GM12875 (cell line): Measurements from ENCODE around the gene RNF222.
"Not testable (repeated sequence)": the region's sequence is repeated elsewhere in the genome, so short reads cannot be mapped to it uniquely, and the experiment has no call there.

ENCODE experiments used
- H3K4me3 ChIP-seq: one replicate; pipeline ENCODE4 v1.5.1; 2011; ENCODE audit warnings: low read depth, low read length, control low read depth
- TF ChIP-seq, protein P1 (sequence below): IDR thresholded peaks from 2 replicates; pipeline ENCODE4 v1.5.1; 2011; ENCODE audit warnings: low read depth, mild to moderate bottlenecking, control low read depth, inconsistent platforms, low read length, moderate library complexity, borderline replicate concordance; ENCODE audit not compliant: insufficient read depth

The RNF222 gene

DNA sequence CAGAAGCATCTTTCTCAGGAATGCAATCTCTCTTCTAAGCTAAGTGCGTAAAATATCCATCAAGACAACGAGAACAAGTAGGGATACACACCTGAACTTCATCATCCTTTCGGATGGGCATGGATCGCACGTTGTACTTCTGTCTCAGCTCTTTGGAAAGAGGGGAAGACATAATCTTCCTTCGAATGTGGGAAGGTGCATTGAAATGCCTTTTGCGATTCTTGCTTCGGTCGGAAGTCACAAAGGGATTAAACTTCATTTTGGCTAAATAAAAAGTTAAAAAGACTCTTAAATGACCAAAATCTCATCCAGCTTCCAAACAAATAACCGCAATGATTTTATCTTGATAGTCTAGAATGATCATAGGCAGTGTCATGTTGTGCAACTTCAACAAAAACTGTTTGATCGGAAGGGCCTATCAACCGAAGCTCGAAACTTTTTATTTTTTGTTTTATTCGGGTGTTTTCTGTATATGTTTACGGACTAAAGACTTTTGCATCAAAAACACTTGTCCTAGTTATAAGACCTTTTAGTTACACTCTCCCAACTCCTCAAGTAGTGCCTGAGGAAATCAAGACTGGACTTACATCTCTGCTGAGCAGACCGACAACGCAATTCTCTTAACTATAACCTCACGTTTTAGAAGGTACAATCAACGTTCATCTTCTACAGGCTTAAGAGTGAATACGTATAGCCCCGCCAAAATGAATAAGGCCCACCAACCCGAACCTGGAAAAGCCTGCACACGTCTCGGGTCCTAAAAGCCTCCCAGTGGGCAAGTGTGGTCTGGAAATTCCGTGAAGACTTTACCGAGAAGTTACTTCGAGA lies 15.4 kb downstream of the RNF222 start:
- H3K4me3 ChIP-seq: peak overlapping the region; percentile 83
- TF ChIP-seq, protein P1, sequence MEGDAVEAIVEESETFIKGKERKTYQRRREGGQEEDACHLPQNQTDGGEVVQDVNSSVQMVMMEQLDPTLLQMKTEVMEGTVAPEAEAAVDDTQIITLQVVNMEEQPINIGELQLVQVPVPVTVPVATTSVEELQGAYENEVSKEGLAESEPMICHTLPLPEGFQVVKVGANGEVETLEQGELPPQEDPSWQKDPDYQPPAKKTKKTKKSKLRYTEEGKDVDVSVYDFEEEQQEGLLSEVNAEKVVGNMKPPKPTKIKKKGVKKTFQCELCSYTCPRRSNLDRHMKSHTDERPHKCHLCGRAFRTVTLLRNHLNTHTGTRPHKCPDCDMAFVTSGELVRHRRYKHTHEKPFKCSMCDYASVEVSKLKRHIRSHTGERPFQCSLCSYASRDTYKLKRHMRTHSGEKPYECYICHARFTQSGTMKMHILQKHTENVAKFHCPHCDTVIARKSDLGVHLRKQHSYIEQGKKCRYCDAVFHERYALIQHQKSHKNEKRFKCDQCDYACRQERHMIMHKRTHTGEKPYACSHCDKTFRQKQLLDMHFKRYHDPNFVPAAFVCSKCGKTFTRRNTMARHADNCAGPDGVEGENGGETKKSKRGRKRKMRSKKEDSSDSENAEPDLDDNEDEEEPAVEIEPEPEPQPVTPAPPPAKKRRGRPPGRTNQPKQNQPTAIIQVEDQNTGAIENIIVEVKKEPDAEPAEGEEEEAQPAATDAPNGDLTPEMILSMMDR: no peak

DNA sequence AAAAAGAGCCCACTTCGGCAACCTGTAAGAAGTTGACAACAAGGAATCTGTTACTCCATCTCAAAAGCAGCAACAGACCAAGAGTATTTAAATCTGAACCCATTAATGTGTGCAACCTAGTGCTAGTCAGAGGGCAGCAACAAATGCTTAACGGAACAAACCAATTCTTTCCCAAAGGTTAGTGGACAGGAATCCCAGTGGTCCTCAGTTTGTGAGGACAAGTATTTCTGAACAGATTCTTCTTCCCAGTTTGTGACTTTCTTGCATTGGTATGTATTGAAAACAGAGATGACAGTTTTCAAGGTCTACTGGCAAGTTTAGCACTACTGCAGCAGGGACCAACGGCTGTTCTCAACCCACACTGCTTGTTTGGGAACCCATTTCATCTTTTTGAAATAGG lies 17.6 kb downstream of the RNF222 start:
- H3K4me3 ChIP-seq: no peak overlapping the region
- TF ChIP-seq, protein P1: no peak

DNA sequence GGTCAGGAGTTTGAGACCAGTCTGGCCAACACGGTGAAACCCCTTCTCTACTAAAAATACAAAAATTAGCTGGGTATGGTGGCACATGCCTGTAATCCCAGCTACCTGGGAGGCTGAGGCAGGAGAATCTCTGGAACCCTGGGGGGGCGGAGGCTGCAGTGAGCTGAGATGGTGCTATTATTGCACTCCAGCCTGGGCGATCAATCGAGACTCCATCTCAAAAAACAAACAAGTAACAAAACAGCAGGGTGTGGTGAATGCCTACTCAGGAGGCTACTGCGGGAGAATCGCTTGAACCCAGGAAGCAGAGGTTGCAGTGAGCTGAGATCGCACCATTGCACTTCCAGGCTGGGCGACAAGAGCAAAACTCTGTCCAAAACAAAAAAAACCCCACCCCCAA lies 19.5 kb downstream of the RNF222 start:
- not testable (repeated sequence) for H3K4me3 ChIP-seq

DNA sequence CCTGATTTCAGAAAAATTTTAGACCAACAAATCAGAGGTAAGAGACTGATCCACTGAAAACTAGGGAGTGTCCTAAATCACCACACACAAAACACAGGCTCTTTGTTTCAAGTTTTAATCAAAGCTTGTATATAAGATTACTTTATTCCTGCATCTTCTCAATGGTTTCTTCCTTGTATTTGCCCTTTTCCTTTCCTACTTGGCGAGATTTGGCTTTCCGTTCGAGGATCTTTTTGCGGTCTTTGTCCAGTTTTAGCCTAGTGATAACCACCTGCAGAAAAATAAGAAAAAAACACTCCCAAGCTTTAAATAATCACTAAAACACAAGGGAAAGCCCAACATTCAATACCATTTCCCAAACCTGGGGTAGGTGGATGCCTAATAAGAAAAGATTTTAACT lies 20.2 kb downstream of the RNF222 start:
- TF ChIP-seq, protein P1: no peak
- no peak overlapping the region for H3K4me3 ChIP-seq

DNA sequence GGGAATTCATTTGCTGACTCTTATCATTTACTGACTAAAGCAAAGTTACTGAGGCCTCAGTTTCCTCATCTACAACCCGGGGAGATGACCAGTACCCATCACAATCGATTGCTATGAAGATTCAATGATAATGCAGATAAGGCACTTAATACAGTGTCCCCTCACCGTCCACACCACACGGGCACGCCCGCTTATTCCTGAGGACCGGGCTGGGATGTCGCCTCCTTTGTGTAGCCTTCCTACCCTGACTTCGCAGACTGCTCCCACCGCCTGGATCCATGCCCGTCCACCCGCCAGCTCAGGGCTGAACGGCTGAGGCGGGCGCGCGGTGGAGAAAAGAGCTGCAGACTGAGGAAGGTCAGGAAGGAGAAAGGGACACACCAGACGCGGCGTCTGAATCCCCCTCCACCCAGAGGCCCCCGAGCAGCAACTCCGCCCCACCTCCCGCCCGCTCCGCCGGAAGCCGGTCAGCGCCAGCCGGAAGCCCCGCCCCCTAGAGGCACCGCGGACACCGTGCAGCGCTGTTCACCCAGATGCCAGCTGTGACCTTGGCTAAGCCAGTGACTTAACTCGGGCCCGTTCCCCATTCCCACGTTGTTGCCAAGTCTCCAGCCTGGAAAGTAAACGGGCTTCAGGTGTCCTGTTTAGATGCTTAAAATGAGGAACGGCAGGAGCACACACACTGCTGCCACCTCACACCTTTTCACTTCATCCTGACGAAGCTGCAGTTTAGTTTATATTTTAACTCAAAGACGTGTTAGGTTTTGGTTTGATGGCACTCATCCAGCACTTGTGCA lies 21.2 kb downstream of the RNF222 start, which contains the start of gene KRABD2:
TSS of gene KRABD2 (minus strand) at position 434 of the 797 bp plus-strand sequence.
- H3K4me3 ChIP-seq: peak within 1 kb of the TSS; percentile 80
- TF ChIP-seq, protein P1: peak; percentile 81

DNA sequence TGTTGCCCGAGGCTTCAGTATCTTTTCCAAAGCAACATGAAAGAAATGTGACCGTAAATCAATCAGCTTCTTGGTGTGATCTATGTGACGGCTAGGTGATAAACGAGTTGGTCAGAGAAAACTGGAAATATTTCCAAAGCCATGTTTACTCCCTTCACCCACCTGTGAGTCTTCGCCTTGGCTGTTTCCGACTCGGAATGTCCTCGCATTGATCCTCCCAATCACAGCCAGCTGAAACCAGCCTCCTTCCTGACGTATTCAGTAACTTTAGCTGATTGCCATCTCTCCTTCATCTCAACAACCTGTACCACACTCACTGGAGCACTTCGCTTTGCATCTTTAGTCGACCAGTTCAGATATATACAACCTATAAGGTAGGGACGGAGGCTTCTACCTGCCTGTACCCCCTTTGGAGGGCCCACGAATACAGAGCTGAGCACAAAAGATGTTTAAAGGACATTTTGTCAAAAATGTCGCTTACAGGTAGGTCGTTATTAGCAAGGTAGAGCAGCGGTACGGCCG lies 21.8 kb downstream of the RNF222 start:
- H3K4me3 ChIP-seq: peak overlapping the region; percentile 80
- TF ChIP-seq, protein P1: no peak

DNA sequence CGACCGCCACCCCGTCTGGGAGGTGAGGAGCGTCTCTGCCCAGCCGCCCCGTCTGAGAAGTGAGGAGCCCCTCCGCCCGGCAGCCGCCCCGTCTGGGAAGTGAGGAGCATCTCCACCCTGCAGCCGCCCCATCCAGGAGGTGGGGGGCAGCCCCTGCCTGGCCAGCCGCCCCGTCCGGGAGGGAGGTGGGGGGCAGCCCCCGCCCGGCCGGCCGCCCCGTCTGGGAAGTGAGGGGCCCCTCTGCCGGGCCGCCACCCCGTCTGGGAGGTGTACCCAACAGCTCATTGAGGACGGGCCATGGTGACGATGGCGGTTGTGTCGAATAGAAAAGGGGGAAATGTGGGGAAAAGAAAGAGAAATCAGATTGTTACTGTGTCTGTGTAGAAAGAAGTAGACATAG lies 23.8 kb downstream of the RNF222 start:
- H3K4me3 ChIP-seq: not testable (repeated sequence)

DNA sequence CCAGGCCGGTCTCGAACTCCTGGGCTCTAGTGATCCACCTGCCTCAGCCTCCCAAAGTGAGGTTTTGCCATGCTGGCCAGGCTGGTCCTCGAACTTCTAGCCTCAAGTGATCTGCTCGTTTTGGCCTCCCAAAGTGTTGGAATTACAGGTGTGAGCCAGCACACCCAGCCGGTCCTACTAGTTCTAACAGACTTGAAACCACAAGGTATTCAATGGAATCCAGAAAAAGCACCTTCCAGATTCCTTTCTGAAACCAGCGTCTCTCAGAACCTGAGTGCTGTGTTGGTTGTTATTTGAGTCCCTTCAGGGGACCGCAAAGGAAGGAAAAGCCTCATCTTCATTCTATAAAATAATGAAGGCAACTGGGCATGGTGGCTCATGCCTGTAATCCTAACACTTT lies 25.2 kb downstream of the RNF222 start:
- TF ChIP-seq, protein P1: no peak
- no peak overlapping the region for H3K4me3 ChIP-seq
